ENCODE measurements around the gene LIX1L.

Gene LIX1L

DNA sequence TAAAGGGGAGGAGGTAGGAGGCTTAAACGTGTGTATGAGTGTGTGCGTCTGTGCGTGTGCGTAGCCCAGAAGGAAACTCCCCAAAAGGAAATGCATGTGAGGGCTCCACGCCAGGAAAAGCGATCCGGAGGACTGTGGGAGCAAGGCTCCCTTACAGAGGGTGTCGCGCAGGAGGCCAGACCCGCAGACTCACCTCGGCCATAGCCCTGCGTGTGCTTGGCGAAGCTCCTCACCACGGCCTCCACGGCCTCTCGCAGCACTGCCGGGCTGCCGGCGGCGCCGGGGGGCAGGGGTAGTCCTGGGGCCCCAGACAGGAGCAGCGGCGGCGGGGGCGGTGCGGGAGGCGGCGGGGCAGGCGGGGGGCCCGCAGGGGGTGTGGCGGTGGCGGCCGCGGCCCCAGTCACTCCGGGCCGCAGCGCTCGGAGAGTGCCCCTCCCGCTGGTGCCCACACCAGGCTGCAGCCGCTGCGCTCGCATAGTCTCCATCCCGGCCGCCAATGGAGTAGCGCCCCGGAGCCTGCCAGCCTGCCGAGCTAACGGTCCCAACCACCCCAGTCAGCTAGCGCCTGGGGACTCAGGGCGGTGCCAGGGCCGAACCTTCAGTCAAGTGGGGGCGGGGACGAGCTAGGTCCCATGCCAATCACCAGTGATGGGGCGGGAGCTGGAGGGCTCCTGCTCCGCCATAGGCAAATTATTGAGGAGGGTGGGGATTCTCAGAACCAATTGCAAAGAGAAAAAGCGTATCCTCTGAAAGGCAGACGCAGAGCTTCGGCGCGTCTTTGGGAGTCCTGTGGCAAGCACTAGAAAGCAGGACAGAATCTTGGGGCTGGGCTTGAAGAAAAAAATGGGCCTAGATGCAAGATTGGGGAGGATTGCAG, at the start of gene LIX1L:
Gene LIX1L (minus strand): TSS at position 575 of the 877 bp plus-strand sequence. CDS start 90 bp downstream, at position 485.
- peak; percentile 87 for DNase-seq

DNA sequence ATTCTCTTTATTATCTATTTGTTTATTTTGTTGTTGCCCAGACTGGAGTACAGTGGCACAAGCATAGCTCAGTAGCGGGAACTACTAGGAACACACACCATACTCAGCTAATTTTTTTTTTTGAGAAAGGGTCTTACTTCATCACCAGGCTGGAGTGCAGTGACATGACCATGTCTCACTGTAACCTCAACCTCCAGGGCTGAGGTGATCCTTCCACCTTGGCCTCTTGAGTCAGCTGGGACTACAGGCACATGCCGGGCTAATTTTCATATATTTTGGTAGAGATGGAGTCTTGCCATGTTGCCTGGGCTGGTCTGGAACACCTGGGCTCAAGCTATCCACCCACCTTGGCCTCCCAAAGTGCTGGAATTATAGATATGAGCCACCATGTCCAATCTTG, 43.9 kb upstream of the LIX1L start:
- DNase-seq = no peak

DNA sequence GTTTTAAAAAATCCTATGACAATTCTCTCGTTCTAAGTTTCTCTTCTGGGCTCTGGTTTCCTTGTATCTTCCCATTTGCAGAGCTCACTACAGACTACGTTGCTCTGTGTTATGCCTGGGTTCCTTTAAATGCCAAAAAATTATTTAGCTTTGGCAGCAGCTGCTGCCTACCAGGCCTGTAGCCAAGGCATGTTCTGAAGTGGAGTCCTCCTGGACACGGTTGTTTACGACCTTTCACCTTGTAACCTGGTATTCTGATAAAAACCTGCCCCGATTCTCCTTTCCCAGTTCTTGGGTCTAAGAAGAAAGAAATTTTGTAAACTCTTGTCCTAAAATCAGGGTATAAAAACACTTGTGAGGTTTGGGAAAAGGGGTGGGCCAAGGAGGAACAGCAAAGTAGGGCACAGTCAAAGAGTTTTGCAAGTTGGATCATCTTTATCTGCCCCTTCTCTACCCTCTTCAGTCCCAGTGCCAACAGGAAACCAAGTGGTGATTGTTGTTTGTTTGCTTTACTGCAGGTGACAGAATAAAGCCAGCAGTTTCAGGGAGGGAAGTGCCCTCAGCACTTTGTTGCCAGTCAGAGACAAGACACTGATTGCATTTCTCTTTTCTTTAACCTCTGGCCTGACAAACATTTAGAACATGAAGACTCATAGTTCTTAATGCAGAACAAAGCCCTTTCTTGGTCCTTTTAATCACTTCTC, 41.7 kb upstream of the LIX1L start:
- no peak for DNase-seq

GRCh38 chr1:145997718-145998023, 39.9 kb upstream of the LIX1L start:
- DNase-seq = no peak

- no peak for DNase-seq
These were observed 39.4 kb upstream of the LIX1L start for GRCh38 chr1:145997016-145997717.

DNA sequence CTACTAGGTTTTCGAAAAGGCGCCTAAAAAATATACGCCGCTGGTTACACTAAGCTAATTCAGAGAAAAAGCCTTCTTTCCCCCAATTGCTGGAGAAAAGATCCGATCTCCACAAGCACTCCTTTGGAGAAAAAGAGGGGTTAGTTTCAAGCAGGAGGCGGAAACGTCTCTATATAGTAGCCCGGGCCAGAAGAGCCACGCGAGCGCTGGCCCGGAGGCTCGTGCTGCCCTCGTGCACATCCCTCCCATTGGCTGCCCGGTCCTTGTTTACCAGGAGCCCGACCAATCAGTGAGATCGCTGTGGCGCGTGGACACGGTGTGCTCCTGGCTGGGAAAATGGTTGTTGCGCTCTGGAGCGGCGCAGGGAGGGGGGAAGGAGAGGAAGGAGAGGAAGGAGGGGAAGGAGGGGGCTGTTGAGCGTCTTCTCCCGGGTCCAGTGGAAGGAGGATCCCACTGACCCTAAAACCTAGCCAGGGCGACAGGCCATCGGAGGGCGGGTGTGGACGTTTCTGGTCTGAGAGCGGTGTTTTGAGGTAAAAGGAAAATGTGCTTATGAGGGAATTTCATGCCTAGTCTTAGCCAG, 38.7 kb upstream of the LIX1L start, which contains the start of gene TXNIP:
Gene TXNIP (minus strand): TSS at position 147 of the 583 bp plus-strand sequence. CDS start 313 bp downstream, outside the sequence.
- peak; percentile 93 for DNase-seq

- no peak for DNase-seq
These were observed 38.2 kb upstream of the LIX1L start for GRCh38 chr1:145995964-145996432.

- DNase-seq = no peak
These were observed 37.5 kb upstream of the LIX1L start for GRCh38 chr1:145995148-145995881.

GRCh38 chr1:145994391-145995120, 36.7 kb upstream of the LIX1L start:
- no peak for DNase-seq

- no peak for DNase-seq
These were observed 36.0 kb upstream of the LIX1L start for GRCh38 chr1:145993618-145994390.

DNA sequence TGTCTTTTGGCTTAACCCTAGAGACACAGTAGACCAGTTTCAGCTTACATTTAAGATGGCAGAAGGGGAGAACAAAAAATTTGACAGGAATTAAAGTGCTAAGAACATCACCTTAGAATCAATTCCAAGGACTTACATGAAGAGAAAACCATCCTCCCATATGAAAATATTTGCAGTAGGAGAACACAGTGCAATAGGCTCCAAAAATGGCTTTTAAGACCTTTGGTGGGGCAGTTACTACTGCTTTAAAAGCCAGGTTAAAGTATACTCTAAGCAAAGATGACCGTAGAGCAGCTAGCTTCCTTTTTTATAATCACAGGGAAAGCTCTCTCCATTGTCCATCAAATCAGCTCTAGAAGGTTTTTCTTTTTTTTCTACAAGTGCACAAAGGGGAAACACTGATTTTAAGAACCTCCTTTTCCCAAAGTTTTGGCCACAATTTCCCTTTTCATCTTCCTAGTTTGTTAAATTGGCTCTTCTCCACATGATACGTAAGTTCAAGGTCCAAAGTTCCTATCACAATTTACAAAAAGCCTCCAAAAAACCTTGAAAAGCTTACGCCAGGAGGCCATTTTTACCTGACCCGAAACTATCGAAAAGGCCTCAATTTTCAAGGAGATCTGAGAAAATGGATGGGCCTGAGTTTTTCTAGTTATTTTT, 35.3 kb upstream of the LIX1L start:
- DNase-seq = no peak

GRCh38 chr1:145992502-145992936, 34.7 kb upstream of the LIX1L start:
- no peak for DNase-seq

- DNase-seq = no peak
These were observed 34.1 kb upstream of the LIX1L start for GRCh38 chr1:145991735-145992412.

DNA sequence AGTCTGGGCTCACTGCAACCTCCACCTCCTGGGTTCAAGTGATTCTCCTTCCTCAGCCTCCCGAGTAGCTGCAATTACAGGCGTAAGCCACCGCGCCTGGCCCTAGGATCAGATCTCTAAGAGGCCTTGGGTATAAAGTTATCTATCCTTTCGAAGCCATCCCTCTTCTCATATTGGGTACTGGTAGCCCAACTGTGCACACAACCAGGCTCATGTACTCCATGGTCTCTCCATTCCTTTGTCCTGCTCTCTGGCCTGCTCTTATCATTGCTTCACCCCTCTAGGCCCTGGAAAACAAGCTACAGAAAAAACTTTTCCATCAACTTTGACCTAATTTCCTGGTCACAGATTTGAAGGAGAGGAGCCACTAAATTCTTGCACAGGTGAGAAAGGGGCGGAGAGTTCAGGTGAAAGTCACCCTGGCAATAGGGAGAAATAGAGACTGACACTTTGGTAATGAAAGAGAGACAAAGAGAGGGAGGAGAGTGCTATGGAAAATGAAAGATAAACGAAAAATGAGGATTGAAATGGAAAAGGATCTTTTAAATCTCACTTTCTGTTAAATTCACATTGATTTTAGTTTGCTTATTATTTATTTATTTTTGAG, 32.5 kb upstream of the LIX1L start:
- no peak for DNase-seq

GRCh38 chr1:145988773-145989172, 31.0 kb upstream of the LIX1L start:
- no peak for DNase-seq

DNA sequence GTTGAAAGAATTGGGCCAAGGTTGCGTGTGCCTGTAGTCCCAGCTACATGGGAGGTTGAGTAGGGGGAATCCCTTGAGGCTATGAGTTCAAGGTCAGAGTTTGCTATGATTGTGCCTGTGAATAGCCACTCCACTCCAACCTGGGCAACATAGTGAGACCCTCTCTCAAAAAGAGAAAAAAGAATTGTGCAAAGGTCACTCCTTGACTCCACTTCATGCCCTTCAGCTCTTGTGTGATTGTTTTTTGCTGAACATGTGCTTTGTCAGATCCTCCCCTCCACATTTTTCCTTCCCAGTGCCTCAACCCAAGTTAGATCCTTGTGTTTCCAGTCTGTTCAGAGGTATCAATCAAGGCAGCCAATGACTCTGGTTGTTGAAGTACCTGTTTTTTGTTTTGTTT, 30.1 kb upstream of the LIX1L start:
- no peak for DNase-seq

- DNase-seq = no peak
These were observed 28.7 kb upstream of the LIX1L start for GRCh38 chr1:145986551-145986950.

GRCh38 chr1:145985502-145986439, 28.0 kb upstream of the LIX1L start:
- no peak for DNase-seq

Data from NCI-H1417 treated with DMSO at 0.1 percent for 48 hours (cell line).